Measurements from ENCODE around the gene PAQR5.

DNA sequence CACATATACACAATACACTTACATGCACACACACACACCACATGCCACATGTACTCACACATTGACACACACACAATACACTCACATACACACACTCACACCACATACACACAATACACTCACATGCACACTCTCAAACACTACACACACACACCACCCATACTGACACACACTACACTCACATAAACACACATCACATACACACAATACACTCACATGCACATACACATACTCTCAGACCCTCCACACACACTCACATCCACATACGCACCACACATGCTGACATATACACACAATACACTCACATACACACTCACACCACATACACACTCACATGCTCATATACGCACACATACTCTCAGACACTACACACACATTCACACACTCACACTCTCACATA lies 87.1 kb downstream of the PAQR5 start:
- TF ChIP-seq, protein P1, sequence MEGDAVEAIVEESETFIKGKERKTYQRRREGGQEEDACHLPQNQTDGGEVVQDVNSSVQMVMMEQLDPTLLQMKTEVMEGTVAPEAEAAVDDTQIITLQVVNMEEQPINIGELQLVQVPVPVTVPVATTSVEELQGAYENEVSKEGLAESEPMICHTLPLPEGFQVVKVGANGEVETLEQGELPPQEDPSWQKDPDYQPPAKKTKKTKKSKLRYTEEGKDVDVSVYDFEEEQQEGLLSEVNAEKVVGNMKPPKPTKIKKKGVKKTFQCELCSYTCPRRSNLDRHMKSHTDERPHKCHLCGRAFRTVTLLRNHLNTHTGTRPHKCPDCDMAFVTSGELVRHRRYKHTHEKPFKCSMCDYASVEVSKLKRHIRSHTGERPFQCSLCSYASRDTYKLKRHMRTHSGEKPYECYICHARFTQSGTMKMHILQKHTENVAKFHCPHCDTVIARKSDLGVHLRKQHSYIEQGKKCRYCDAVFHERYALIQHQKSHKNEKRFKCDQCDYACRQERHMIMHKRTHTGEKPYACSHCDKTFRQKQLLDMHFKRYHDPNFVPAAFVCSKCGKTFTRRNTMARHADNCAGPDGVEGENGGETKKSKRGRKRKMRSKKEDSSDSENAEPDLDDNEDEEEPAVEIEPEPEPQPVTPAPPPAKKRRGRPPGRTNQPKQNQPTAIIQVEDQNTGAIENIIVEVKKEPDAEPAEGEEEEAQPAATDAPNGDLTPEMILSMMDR (IDR thresholded peaks at IDR 0.05) = no peak
- no peak for TF ChIP-seq POLR2A (IDR thresholded peaks at IDR 0.05)

Data from body of pancreas (tissue), 4 donors.